Measurements from ENCODE around the gene CLIP4.

Gene CLIP4

DNA sequence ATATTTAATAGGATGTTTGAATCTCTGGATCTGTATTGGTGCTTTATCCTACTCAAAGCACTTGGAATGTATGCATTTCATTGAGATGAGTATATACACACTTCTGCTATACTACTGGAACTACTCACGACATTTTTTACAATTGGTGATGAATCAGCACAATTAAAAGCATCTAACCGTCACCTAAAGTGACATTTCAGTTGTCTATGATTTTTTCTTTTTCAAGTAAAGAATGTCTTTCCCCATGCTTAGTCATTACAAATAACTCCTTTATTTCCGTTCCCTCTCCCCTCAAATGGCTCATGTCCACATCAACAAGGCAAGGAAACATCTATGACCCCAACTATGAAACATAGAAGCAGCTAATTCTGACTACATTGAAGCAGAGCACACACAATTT, 77.3 kb downstream of the CLIP4 start:
- no peak for DNase-seq

- DNase-seq = no peak
These were observed 77.9 kb downstream of the CLIP4 start for GRCh38 chr2:29193111-29193510.

DNA sequence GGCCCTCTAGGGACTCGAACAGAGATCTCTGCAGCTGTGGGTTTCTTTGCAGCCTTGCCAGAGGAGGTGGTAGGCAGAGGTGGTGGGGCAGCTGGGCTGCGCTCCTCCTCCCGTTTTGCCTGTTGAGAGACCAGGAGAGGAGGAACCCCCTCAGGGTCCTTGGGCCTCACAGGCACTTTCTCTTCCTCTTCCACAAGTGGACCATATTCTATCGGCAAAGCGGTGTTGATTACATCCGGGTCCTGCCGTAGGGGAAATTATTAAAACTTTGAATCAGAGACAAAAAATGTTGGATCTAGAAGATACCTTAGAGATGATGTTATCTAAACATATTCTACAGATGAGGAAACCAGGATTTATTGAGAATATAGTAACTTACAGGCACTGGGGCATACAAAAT, 78.5 kb downstream of the CLIP4 start:
- DNase-seq = no peak

DNA sequence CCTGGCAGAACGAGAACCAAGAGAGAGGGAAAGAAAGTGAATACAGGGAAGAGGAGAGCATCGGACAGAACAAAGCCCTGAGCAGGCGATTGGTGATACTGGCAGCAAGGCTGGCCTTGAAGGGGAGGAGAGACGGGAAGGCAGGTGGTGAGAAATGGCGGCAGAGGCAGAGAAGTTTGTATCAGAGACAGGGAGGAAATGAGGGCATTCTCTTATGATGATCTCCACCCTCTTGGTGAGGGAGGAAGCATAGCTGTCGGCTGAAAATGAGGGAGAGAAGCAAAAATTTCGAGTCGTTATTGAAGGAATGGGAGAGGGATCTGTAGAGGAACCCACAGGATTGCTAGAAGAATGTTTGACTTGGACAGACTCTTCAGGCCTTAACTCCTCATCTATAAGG, 80.6 kb downstream of the CLIP4 start:
- DNase-seq = no peak

DNA sequence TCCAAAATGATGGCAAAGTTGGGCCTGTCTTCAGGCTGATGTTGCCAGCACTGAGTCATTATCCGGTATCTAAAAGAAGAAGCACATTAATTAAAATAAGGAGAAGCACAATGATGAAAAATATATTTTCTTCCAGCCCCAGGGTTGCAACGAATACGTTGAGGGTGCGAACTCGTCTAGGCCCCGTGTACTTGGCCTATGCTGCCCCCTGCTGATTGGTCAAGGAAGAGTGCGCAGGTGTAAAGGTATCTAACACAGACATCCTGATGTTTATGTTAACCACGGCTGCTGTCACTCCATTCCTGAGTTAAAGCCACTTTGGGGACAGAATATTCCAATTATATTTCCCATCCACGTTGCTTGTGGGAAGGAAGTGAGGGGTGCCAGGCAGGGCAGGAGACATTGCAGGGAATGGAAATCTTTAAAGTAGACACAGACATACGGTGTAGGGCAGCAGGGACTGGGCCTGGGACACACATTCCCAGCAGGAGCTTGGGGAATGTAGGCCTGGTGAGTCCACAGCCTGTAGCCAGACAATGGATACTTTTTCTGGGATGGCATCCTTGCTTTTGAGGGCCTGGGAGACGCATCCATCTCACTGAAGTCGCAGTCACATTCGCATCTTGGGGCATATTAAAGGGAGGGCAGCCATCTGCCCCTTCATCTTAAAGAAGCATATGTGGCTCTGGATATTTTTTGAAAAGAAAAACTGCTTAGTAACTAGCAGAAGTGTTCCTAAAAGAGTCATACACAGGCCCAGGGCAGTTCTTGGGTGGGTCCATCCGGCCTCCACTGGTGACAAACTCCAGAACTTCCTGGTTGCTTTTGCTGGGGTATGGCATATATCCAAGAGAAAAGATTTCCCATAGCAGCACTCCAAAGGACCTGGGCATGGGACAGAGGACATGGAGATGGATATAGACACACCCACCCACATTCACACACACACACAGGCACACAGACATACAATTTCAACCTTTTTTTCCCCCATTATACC, 81.9 kb downstream of the CLIP4 start:
- DNase-seq = peak; percentile 73

DNA sequence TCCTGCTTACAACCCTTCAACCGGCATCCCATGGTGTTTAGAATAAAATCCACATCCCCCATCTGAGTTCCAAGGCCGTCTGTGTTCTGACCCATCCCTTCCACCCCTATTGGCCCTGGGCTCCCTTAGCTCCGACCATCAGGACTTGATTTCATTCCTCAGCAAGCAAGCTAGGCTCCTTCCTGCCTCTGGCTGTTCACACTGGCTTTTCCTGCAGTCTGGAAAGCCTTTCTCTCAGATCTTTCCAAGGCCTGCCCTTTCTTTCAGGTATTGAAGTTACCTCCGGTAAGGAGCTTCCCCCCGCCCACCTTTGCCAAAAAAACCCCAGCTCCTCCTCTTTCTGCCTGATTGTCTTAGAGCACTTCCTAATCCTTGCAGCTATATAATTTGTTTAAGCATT, 86.8 kb downstream of the CLIP4 start:
- DNase-seq = no peak

DNA sequence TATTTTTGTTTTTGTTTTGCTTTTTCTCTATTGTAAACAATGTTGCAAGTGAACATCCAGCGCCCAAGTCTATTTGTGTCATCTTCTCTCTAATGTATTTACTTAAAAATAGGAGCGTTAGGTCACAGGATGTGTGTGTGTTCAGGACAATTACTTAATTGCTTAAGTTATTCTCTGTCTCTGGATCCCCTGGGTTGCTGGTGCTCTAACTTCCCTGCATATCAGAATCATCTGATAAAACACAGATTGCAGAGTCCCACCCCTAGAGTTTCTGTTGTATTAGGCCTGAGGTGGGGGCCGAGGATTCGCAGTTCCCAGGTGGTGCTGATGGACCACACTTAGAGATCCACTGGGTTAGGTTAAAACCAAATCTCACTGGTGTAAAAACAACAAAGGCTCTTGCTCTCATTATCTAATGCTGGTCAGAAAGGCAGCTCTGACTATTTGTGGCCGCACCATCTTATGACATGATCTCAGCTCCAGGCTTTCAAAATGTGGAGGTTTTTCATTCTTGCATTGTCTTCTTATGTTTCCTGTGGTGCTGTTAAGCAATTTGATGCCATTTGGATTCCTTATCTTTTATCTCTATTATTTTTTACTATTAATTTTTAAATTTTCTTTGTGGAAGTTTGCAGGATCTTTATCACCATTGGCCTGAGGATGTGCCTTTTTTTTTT, 87.7 kb downstream of the CLIP4 start:
- no peak for DNase-seq

- no peak for DNase-seq
These were observed 91.7 kb downstream of the CLIP4 start for GRCh38 chr2:29206941-29207340.

GRCh38 chr2:29207352-29208148, 92.3 kb downstream of the CLIP4 start:
- no peak for DNase-seq

- DNase-seq = no peak
These were observed 94.3 kb downstream of the CLIP4 start for GRCh38 chr2:29209551-29209950.

DNA sequence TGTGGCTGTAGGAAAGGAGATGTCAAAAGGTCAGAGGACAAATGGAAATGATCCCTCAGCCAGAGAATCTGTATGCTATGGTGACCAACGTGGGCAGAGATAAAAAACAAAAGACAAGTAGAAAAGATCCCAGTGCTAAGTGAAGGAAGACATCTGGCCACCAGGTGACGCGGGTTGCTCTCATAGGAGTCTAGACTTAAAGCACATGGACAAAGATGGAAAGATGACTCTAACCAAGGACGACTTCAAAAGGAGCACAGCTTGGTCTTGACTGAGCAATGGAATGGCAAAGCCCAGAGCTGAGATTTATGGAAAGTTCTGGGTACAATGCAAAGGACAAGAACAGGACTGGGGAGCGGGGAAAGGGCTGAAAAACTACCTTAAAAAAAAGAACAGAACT, 96.8 kb downstream of the CLIP4 start:
- no peak for DNase-seq

- no peak for DNase-seq
These were observed 98.7 kb downstream of the CLIP4 start for GRCh38 chr2:29213888-29214291.

GRCh38 chr2:29215073-29215472, 99.9 kb downstream of the CLIP4 start:
- DNase-seq = no peak

DNA sequence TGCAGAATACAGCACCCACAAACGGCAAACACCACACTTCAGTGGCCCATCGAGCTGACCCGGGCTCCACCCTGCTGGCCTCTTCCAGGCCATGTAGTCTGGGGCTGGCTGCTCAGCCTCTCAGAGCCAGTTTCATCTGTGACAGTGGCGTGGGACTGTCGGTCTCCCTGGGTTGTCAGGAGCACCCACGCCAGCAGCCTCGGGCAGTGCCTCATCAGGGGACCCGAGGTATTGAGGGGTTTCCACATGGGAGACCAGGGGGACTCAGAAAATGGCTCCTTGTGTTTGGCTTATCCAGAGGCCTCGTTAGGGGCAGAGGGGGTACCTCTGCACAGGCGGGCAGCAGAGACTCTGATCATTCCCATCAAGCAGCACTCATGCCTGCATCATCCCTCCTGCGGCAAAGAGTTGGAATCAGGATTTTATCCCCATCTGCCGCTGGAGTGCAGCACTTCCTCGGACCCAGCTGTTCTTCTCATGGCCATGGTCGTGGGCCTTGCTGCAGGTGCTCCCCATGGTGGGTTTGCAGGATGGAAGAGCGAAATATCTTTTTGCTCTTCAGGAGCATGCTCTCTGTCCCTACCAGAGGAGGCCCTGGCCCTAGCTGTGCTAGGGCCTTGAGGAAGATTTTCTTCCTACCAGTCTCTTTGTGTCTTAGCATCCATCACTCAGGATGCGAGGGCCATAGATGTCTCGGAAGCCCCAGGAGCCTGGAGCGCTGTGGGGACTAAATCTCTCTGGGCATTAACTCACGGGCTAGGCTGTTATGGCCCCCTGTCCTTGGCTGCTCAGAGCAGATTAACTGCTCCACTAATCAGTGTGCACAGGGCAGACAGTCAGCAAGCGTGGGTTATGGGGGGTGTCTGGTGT, 100.8 kb downstream of the CLIP4 start:
- DNase-seq = no peak

GRCh38 chr2:29216609-29216909, 101.3 kb downstream of the CLIP4 start:
- DNase-seq = no peak

DNA sequence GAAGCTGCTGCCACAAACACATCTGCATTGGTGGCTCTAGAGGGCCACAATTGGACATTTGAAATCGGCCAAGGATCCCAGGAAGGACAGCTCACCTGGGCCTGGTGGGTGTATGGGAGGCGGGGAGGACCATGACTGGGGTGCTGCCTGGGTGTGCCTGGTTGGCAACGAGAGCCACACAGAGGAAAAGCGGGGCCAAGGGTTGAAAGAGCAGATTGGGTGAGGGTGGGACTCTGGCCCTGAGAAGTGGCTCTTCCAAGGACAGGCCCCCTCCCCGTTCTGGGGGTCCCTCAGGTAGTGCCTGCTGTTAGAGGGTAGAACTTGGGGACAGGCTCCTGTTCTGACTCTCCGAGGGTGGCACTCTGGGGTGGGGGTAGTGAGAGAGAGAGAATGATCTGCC, 102.9 kb downstream of the CLIP4 start:
- no peak for DNase-seq

DNA sequence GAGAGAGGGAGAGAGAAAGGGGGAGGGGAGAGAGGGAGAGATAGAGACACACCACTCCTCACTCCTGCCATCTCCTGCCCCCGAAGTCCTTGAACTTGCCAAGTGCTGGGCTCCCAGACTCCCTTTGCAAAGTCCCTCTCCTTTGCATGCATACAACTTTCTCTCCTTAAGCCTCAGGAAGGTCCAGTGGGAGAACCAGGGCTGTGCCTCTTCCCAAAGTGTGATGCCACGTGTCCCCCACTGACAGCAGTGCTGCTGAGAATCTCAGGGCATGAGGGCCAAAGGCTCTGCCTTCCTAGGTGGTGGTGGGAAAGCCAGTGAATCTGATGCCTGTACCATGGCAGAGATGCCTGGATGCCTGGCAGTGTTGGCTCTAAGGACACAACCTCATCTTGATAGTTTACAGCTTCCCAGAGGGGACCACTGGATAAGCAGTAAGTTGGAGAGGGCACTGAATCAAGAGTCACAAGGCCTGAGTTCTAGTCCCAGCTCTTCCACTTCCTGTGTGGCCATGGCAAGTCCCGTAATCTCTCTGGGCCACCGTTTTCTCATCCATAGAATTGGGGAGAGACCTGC, 103.4 kb downstream of the CLIP4 start:
- DNase-seq = no peak

GRCh38 chr2:29219374-29219773, 104.2 kb downstream of the CLIP4 start:
- no peak for DNase-seq

DNA sequence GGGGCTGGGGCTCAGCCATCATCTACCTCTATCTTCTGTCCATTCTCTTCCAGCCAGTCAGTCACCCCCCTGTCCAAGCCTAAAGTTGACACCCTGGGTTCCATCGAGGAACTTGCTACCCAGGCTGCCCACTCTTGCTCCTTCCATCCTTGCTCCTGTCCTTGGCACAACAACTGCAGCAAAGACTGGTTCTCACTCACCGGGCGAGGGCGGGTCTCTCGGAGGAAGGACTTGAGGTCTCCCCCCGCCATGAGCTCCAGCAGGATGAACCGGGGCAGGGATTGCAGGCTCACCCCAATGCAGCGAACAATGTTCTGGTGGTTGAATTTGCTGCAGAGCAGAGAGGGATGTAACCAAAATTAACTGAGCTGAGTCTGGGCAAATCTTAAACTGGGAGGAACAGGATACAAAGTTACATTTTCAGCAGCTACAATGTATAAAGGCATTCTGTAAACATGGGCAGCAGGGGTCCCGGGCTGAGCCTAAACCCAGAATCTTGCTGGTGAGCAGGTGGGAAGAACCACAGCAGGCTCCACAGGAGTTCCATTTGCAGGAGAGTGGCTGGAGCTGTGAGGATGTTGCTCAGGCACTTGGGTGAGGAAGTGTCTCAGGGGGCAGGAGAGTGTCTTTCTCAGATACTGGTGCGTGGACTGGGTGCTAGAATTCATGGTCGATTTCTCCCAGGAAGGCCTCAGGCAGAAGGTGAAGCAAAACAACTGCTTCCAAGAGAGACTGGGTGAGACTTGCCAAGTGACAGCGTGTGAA, 105.5 kb downstream of the CLIP4 start:
- DNase-seq = no peak

DNA sequence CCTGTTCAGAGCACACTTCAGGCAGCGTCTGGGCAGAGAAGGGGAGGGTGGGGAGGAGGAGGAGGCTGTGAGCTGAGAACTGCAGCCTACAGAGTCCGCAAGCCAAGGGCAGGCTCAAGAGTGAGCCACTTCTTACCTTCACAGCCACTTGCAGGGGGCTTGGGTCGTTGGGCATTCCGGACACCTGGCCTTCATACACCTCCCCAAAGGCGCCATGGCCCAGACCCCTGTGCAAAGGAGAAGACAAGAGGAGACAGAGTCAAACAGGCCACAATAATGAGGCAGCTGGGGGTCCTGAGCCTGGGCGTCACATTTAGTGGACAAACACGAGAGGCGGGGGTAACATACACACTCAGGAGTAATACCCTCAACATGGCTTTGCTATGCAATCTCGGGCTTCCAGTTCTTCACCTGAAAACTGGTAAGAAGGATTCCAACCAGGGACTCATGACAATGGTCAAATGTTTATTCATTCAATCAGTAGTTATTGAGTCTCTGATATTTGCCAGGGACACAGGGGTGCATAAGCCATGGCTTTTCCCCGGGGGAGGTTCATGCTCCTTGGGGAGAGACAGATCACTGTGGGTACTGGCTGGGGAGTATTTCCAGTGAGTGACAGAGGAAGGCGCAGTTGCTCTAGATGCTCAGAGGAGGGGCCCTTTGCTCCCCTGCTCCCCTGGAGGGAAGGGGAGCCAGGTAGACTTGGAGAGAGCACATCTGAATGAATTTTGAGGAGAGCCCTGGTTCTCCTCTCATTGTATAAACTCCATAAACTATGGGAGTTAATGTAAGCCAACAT, 107.4 kb downstream of the CLIP4 start:
- no peak for DNase-seq

DNA sequence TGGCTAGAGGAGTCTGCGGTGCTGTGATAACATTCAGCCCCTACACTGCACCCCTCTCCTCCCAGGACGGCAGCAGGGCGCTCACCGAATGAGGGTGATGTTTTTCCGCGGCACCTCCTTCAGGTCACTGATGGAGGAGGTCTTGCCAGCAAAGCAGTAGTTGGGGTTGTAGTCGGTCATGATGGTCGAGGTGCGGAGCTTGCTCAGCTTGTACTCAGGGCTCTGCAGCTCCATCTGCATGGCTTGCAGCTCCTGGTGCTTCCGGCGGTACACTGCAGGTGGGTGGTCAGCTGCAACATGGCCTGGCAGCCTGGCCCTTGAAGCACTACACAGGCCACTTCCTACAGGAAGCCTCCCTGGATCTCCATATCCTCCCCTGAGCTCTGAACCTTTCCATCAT, 108.0 kb downstream of the CLIP4 start:
- DNase-seq = no peak

All from CD4-positive, alpha-beta T cell treated with Interleukin-4 for 4 hours (primary cell).